ENCODE measurements around the gene RPL39L. TPM values are rescaled to one million over a fixed set of nuclear protein-coding genes. Genes with fewer than 3 reads are reported as not detected.
A peak's percentile ranks its signal among the peaks of the same experiment; 100 is the strongest.

The RPL39L gene
- total and polyA plus RNA-seq, 10 of the 15 experiments (the other 5 are each of a cell fraction or from before 2014, with no cell fraction given): 12.5 to 67.8 (median 31.3) TPM

DNA sequence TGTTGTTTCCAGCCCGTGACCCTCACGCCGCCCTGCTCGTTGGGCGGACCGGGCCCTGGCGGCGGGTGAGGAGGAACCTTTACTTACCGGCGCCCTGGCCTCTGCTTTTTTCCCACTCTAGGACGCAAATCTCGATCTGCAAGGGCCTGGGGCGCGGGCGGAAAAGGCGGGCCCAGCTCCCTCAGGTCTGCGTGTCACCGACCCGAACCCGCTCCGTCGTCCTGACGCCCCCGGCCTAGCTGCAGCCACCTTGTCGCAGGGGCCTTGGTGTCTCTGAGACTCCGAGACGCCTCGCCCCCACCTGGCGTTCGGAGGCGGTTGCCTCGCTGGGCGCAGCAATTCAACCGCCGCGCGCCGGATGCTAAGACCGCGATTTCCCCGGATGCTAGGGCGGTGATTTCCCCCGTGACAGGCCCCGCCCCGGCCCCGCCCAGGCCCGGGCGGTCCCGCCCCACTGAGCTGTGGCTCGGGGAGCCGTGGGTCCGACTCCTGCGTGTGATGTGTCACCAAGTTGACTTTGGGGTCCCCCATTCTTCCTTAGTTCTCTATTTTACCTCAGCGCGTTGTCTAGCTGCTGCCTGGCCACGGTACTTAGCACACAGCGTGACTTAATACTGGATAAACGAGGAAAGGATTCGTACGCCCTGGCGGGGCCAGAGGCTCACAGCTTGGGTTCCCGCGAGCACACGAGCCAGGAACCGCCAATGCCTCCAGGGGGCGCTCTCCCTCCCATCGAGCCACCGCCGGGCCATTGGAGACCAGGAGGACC is at the start of gene RPL39L (continued):
- TF ChIP-seq RAD21 (IDR thresholded peaks at IDR 0.05; ENCODE audit: insufficient read depth, low read depth, low read length): no peak
- no peak; the same call in 1 of the 2 replicates for TF ChIP-seq ZNF384 (IDR thresholded peaks at IDR 0.05; ENCODE audit: borderline replicate concordance, low read depth, low read length)
- no peak for TF ChIP-seq ZNF592 (IDR thresholded peaks at IDR 0.05)
- TF ChIP-seq TBL1XR1 (IDR thresholded peaks at IDR 0.05; ENCODE audit: low read depth, low read length): peak; percentile 34; the same call in 1 of the 2 replicates
- peak; percentile 77; the same call in 1 of the 2 replicates for TF ChIP-seq PML (IDR thresholded peaks at IDR 0.05; ENCODE audit: low read length)
- peak in 1 of 2 experiments; percentile 34; a peak in 1 of 4 replicates for TF ChIP-seq ETV6 (conservative IDR thresholded peaks at IDR 0.05 in 1 of 2, IDR thresholded peaks at IDR 0.05 in 1 of 2; ENCODE audit: borderline replicate concordance in 1 of 2, low read depth in 1 of 2)
- TF ChIP-seq ASH2L (IDR thresholded peaks at IDR 0.05; ENCODE audit: borderline replicate concordance, low read depth): 0 out of 2 replicates have a peak, but pooled peaks have one; percentile 35
- TF ChIP-seq ATF7 (IDR thresholded peaks at IDR 0.05; ENCODE audit: low read depth): no peak
- TF ChIP-seq, protein P1, sequence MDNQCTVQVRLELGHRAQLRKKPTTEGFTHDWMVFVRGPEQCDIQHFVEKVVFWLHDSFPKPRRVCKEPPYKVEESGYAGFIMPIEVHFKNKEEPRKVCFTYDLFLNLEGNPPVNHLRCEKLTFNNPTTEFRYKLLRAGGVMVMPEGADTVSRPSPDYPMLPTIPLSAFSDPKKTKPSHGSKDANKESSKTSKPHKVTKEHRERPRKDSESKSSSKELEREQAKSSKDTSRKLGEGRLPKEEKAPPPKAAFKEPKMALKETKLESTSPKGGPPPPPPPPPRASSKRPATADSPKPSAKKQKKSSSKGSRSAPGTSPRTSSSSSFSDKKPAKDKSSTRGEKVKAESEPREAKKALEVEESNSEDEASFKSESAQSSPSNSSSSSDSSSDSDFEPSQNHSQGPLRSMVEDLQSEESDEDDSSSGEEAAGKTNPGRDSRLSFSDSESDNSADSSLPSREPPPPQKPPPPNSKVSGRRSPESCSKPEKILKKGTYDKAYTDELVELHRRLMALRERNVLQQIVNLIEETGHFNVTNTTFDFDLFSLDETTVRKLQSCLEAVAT (IDR thresholded peaks at IDR 0.05): no peak
- peak; percentile 51 for TF ChIP-seq GABPA (IDR thresholded peaks at IDR 0.05; ENCODE audit: low read depth)
- TF ChIP-seq SREBF2 (IDR thresholded peaks at IDR 0.05; ENCODE audit: low read length): no peak
- no peak for TF ChIP-seq CBX3 (IDR thresholded peaks at IDR 0.05; ENCODE audit: borderline replicate concordance, low read depth)
- TF ChIP-seq, protein P2, sequence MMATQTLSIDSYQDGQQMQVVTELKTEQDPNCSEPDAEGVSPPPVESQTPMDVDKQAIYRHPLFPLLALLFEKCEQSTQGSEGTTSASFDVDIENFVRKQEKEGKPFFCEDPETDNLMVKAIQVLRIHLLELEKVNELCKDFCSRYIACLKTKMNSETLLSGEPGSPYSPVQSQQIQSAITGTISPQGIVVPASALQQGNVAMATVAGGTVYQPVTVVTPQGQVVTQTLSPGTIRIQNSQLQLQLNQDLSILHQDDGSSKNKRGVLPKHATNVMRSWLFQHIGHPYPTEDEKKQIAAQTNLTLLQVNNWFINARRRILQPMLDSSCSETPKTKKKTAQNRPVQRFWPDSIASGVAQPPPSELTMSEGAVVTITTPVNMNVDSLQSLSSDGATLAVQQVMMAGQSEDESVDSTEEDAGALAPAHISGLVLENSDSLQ (IDR thresholded peaks at IDR 0.05): peak; percentile 80
- no peak for TF ChIP-seq LARP7 (IDR thresholded peaks at IDR 0.05)
- TF ChIP-seq BMI1 (IDR thresholded peaks at IDR 0.05; ENCODE audit: borderline replicate concordance): no peak
- no peak for TF ChIP-seq SP1 (IDR thresholded peaks at IDR 0.05; ENCODE audit: low read depth, low read length)
- TF ChIP-seq RUNX3 (IDR thresholded peaks at IDR 0.05; ENCODE audit: low read length): peak; percentile 69
- peak; percentile 69 for TF ChIP-seq CREM (IDR thresholded peaks at IDR 0.05; ENCODE audit: low read depth)
- TF ChIP-seq BACH1 (IDR thresholded peaks at IDR 0.05; ENCODE audit: borderline replicate concordance): no peak; the same call in 1 of the 2 replicates
- TF ChIP-seq MTA3 (IDR thresholded peaks at IDR 0.05; ENCODE audit: borderline replicate concordance, low read length): no peak
- no peak for TF ChIP-seq MEF2B (IDR thresholded peaks at IDR 0.05; ENCODE audit: partially characterized antibody, poor library complexity, severe bottlenecking)
- TF ChIP-seq, protein P3, sequence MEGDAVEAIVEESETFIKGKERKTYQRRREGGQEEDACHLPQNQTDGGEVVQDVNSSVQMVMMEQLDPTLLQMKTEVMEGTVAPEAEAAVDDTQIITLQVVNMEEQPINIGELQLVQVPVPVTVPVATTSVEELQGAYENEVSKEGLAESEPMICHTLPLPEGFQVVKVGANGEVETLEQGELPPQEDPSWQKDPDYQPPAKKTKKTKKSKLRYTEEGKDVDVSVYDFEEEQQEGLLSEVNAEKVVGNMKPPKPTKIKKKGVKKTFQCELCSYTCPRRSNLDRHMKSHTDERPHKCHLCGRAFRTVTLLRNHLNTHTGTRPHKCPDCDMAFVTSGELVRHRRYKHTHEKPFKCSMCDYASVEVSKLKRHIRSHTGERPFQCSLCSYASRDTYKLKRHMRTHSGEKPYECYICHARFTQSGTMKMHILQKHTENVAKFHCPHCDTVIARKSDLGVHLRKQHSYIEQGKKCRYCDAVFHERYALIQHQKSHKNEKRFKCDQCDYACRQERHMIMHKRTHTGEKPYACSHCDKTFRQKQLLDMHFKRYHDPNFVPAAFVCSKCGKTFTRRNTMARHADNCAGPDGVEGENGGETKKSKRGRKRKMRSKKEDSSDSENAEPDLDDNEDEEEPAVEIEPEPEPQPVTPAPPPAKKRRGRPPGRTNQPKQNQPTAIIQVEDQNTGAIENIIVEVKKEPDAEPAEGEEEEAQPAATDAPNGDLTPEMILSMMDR (IDR thresholded peaks at IDR 0.05 in 2 of 3, conservative IDR thresholded peaks at IDR 0.05 in 1 of 3; ENCODE audit: control insufficient read depth in 2 of 3, extremely low read depth in 1 of 3, insufficient read depth in 1 of 3, low read depth in 3 of 3, low read length in 3 of 3): peak; percentile 80 to 86 (median 84)

Data from GM12878 (cell line).